Mononuclear cell (primary cell): ENCODE measurements around the gene AKAP6. TPM values are rescaled to one million over a fixed set of nuclear protein-coding genes. Genes with fewer than 3 reads are reported as not detected.

ENCODE experiments used
- H3K27me3 ChIP-seq: 2 replicates; pipeline ENCODE4 v1.6.0; 2011; ENCODE audit warnings: low read length, control low read depth; ENCODE audit not compliant: insufficient read depth
- H3K4me1 ChIP-seq: 2 replicates; pipeline ENCODE4 v1.5.1; 2011; ENCODE audit warnings: mild to moderate bottlenecking, low read length, control low read depth; ENCODE audit not compliant: insufficient read depth
- H3K4me3 ChIP-seq: 2 replicates; pipeline ENCODE4 v1.5.1; 2011; ENCODE audit warnings: mild to moderate bottlenecking, low read length, moderate library complexity
- H3K9me3 ChIP-seq: 2 replicates; pipeline ENCODE4 v1.5.1; 2011; ENCODE audit warnings: low read depth, mild to moderate bottlenecking, control low read depth, low read length
- total RNA-seq: library from RNA; depleted of rRNA; stranded (reverse); fragments of >200 nt; gene quantifications from one replicate; pipeline ENCODE4 v1.2.3, GENCODE V29; 2012

AKAP6 gene, protein sequence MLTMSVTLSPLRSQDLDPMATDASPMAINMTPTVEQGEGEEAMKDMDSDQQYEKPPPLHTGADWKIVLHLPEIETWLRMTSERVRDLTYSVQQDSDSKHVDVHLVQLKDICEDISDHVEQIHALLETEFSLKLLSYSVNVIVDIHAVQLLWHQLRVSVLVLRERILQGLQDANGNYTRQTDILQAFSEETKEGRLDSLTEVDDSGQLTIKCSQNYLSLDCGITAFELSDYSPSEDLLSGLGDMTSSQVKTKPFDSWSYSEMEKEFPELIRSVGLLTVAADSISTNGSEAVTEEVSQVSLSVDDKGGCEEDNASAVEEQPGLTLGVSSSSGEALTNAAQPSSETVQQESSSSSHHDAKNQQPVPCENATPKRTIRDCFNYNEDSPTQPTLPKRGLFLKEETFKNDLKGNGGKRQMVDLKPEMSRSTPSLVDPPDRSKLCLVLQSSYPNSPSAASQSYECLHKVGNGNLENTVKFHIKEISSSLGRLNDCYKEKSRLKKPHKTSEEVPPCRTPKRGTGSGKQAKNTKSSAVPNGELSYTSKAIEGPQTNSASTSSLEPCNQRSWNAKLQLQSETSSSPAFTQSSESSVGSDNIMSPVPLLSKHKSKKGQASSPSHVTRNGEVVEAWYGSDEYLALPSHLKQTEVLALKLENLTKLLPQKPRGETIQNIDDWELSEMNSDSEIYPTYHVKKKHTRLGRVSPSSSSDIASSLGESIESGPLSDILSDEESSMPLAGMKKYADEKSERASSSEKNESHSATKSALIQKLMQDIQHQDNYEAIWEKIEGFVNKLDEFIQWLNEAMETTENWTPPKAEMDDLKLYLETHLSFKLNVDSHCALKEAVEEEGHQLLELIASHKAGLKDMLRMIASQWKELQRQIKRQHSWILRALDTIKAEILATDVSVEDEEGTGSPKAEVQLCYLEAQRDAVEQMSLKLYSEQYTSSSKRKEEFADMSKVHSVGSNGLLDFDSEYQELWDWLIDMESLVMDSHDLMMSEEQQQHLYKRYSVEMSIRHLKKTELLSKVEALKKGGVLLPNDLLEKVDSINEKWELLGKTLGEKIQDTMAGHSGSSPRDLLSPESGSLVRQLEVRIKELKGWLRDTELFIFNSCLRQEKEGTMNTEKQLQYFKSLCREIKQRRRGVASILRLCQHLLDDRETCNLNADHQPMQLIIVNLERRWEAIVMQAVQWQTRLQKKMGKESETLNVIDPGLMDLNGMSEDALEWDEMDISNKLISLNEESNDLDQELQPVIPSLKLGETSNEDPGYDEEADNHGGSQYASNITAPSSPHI (N-terminal part only)
- 5.6 TPM for total RNA-seq

DNA sequence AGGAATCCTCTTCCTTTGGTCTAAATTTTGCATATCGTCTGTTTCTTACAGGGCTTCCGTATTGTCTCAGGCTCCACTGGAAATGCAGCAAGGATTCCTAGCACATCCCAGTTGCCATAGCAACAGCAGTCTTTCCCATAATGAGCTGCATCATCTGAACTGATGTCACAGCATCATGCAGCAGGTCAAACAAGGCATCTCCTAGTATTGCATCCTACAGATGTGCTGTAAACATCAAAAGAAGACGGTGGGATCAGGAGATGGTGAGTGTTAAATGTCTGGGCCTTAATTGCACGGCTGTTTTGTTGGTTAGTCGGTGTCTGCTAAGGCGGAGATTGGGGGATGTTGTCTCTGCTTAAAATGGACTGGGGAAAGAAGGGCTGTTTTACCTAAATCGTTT lies at the start of gene AKAP6:
AKAP6 (plus strand) TSS at position 153 of the 400 bp plus-strand sequence. CDS start 104,196 bp downstream, outside the sequence.
- Histone ChIP-seq H3K4me3 (no peak within 1 kb of the TSS), H3K4me1 (no peaks in the 10 kb centered on the region), H3K9me3 (no peaks in the 10 kb centered on the region), H3K27me3 (no peaks in the 10 kb centered on the region)

DNA sequence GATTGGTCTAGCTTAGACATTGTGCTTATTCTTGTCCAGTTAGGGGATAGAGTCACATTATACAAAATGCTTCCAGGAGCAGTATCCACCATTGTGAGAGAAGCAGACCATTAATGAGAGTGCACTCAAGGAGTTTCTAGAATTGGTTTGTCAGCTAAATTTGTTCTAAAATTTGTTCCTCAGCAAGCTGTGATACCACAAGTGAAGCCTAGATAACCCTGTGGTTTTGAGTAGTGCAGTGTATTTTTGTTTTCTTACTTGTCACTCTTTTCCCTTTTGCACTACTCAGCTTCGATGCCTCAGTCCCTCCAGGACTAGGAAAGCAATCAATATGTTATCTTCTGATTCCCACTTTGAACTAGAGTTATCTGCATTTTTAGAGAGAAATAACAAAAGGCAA lies 42.5 kb upstream of the AKAP6 start:
- Histone ChIP-seq H3K4me1 (no peaks in the 10 kb centered on the region), H3K4me3 (no peak overlapping the region), H3K27me3 (no peaks in the 10 kb centered on the region), H3K9me3 (no peaks in the 10 kb centered on the region)

DNA sequence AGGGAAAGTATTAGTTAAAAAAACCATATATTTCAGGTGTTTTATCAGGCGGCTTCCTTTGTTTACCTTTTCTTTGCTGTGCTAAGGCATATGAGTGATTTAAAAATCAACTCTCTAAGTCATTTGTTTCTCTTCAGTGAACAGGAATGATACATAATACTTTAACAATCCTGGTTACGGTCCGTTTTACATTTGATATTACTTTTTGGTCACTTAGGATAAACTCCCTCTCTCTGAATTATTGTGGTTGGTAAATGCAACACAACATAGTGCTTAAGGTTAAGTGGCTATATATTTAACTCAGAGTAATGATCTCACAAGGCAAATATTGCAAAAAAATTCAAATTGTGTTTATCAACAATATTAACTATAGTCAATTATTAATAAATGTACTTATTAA lies 32.7 kb upstream of the AKAP6 start:
- no peaks in the 10 kb centered on the region for H3K27me3 ChIP-seq

DNA sequence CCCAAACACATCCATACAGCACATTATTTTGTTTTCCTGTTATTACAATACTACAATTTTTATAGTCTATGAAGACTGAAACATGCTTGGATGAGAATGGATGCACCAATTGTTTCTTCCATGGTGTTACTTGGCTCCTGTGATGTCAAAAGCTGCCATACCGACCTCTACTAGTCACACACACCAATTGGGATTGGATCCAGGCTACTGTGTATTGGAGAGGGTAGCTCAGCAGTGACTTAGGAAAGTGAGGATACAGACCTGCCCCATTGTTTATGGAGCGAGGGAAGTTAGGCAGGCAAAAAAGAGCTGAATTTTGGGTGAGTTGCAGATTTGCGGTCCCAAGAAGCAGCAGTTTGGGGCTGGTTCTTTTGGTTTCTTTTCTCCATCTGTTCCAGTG lies 30.8 kb upstream of the AKAP6 start:
- Histone ChIP-seq H3K27me3 (no peaks in the 10 kb centered on the region), H3K4me1 (no peaks in the 10 kb centered on the region), H3K9me3 (no peaks in the 10 kb centered on the region), H3K4me3 (no peak overlapping the region)

More for the DNA sequence above, 32.7 kb upstream of the AKAP6 start:
- H3K4me1 ChIP-seq: no peaks in the 10 kb centered on the region
- H3K9me3 ChIP-seq: no peaks in the 10 kb centered on the region
- no peak overlapping the region for H3K4me3 ChIP-seq

DNA sequence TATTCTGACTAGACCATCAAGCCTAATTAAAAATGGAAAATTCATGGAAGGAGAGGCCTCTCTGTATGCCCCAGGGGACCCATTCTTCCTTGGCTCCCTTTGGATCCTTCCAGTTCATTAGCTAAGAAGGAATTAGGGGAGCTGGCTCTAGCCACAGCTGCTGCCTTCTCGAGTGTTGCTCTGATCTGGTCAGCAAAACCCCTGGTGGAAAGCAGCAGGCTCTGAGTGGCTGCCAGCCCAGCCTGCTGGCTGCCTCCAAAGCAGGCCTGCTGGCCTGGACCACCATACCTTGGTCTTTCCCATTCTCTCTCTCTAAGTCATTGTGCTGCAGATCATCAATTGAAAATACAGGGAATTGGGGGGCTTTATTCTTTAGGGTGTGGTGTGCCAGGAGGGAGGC lies 29.0 kb upstream of the AKAP6 start:
- H3K4me1 ChIP-seq: no peaks in the 10 kb centered on the region
- H3K9me3 ChIP-seq: no peaks in the 10 kb centered on the region
- H3K4me3 ChIP-seq: no peak overlapping the region
- H3K27me3 ChIP-seq: no peaks in the 10 kb centered on the region

DNA sequence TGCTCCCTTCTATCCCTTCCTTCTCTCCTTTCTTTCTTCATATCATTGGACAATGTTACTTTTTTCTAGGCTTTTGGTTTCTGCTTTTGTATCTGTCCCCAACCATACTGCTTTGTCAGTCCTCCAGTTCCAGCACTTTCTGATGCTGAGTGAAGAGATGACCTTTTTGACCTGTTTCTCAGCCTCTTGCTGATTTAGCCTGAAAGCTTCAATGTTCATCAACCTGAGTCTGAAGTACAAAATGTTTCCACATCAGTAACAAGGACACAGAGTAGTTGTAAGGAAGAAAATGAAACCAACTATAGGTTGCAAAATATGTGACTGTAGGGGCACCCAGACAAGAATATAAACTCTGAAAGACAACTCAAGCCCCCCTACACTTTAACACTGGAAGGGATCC lies 25.2 kb upstream of the AKAP6 start:
- H3K4me1 ChIP-seq: no peaks in the 10 kb centered on the region

DNA sequence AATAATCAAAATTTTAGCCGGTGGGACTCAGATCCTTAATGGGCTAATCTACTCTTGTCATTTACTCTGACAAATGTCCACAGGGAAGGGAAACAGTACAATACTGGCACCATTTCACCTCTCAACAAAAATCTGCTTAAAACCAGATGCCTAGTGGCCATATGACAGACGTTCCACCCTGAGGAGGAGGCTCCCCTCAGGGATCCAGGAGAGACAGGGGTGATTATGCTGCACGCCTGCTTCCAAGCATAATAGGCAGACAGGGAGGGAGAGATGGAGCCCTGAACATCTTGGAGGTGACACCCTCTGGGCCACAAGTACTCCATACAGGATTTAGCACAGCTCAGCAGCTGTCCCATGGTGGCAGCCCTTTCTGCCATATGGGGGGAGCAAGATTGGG lies 24.8 kb upstream of the AKAP6 start:
- no peaks in the 10 kb centered on the region for H3K27me3 ChIP-seq
- no peak overlapping the region for H3K4me3 ChIP-seq
- no peaks in the 10 kb centered on the region for H3K4me1 ChIP-seq
- H3K9me3 ChIP-seq: no peaks in the 10 kb centered on the region

More for the DNA sequence above, 25.2 kb upstream of the AKAP6 start:
- Histone ChIP-seq H3K9me3 (no peaks in the 10 kb centered on the region), H3K4me3 (no peak overlapping the region), H3K27me3 (no peaks in the 10 kb centered on the region)

DNA sequence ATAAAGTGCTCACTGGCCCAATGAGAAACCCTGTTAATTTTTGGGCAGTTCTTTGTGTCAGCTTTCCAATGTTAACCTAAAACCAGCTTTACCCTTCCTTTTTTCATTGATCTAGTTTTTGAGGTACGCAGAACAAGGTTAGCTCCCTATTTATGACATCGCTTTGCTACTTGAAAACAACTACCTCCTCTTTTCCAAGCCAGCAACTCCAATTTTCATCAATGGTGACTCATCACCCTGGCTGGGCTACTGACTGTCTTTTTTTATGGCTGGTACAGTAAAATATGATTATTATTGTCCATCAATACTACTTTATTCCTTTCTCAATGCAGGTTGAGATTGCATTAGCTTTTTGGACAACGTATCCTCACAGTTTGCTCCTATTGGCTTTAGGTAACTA lies 22.5 kb upstream of the AKAP6 start:
- Histone ChIP-seq H3K27me3 (no peaks in the 10 kb centered on the region), H3K4me1 (no peaks in the 10 kb centered on the region), H3K9me3 (no peaks in the 10 kb centered on the region), H3K4me3 (no peak overlapping the region)

DNA sequence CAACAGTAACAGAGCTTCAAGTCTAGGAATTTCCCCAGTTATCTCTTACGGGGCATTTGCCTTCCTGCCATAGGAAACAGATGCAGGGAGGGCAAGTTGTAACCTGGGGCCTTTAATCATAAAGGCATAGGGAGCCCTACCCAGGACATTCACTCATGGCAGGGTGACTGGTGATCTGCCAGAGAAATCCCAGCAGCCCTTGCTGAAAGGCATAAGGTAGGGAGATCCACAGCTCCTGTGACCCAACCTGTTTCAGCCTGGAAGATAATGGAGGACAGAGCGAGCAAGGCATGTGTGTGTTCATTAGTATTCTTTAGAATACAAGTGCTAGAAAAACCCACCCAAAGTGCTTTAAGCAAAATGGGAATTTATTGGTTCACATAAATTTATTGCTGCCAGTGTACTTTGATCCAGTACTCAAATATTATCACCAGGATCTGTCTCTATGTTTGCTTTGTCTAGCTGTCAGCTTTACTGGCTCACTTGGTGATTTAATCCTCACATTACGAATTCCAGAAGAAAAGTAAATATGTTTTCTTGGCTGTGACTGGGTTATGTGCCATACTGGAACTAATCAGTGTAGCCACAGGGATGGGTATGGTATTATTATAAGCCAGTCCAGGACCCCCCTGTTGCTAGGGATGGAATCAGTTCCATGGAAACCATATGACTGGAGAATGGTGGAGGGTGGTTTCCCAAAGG lies 21.1 kb upstream of the AKAP6 start:
- Histone ChIP-seq H3K27me3 (no peaks in the 10 kb centered on the region), H3K4me3 (no peak overlapping the region), H3K9me3 (no peaks in the 10 kb centered on the region), H3K4me1 (no peaks in the 10 kb centered on the region)

DNA sequence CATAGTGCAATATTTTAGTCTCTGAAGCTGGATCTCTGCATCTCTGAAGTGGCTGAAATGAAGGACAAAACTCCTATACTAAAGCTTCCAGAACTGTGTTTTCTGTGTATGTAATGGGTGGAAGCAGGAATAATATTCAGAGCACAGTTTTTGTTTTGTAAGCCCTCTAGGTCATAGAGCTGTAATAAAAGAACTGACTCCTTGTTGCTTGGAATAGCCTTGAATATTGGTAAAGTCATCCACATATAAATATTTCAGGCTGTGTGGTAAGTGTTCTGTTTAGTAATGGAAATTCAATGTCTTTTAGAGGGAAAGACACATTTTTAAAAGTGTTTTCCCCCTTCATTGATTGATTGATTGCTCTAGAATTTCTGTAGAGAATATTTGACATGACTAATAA lies 18.2 kb upstream of the AKAP6 start:
- Histone ChIP-seq H3K9me3 (no peaks in the 10 kb centered on the region), H3K27me3 (no peaks in the 10 kb centered on the region), H3K4me3 (no peak overlapping the region), H3K4me1 (no peaks in the 10 kb centered on the region)

DNA sequence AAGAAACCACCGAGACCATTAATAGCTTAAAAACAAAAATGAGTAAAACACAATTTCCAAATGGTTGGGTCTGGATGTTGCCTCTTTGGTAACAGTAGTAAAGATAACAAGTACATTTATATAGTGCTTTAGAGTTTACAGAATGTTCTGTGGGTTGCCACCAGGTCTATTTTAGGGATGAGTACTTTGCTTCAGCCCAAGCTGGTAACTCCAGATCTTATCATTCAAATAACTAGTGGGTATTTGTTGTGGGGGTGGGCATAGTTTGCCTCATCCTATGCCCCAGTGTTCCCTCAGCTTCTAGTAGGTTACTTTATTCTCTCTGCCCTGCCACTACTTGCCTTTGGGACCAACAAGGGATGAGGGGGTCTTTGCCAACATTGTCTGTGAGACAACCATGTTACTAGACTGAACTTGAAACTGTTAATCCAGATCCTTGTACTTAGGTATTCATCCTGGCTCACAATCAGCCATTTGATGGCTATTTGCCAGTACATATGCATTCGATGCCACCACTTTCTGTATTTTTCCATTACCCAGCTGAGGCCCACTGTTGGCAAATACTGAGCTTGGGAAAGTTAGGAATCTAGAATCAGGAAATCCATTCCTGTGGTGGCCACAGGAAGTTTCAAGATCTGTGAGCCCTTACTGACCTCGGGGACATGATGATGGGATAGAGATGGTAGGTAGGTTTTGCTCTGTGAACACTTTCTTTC lies 17.6 kb upstream of the AKAP6 start:
- H3K9me3 ChIP-seq: no peaks in the 10 kb centered on the region
- no peaks in the 10 kb centered on the region for H3K4me1 ChIP-seq
- H3K27me3 ChIP-seq: no peaks in the 10 kb centered on the region
- H3K4me3 ChIP-seq: no peak overlapping the region

DNA sequence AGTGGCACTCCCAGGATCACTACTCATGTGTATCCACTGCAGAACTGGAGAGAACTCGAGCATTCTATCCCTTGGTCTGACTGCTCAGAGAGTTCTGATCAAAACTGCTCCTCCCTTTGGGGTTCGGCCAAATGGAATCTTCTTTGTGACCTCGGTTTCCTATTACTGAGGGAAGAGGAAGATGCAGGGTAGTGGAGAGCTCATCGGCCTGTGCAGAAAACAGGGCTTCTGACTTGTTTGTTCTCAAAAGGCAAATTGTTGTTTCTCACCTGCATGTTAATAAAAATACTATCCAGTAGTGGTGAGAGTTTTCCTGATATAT lies 17.1 kb upstream of the AKAP6 start:
- no peaks in the 10 kb centered on the region for H3K4me1 ChIP-seq

DNA sequence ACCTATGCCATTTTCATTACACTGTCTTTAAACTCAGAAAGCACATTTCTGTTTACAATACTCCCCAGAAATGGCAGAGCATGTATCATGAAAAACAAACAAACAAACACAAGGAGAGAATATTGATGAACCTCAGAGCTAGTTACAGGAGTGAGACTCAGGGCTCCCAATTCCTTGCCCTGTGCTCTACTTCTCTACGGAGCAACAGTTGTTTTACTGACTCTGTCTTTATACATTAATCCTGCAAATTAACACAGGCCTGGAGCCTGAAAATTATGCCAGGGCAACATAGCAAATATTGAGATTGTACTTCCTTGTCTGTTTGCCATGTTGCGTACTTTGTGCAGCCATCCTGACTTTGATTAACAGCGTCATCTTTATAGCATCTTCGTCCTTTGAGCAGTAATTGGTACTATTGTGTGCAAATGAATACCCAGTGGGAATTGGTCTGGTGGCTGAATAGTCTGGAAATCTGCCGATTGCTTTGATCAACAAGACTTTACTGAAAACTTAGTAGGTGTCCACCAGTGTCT lies 15.2 kb upstream of the AKAP6 start:
- no peaks in the 10 kb centered on the region for H3K27me3 ChIP-seq
- H3K4me1 ChIP-seq: no peaks in the 10 kb centered on the region
- no peak overlapping the region for H3K4me3 ChIP-seq
- H3K9me3 ChIP-seq: no peaks in the 10 kb centered on the region

More for the DNA sequence above, 17.1 kb upstream of the AKAP6 start:
- H3K4me3 ChIP-seq: no peak overlapping the region
- H3K27me3 ChIP-seq: no peaks in the 10 kb centered on the region
- no peaks in the 10 kb centered on the region for H3K9me3 ChIP-seq
